ENCODE results near the gene VSTM2L. TPM values are rescaled to one million over a fixed set of nuclear protein-coding genes. Genes with fewer than 3 reads are reported as not detected.

Gene VSTM2L
- total and polyA plus RNA-seq, 2 donors (not counting 3 experiments of a cell fraction or from before 2014, with no cell fraction given): 0.18 TPM; not detected in 1

DNA sequence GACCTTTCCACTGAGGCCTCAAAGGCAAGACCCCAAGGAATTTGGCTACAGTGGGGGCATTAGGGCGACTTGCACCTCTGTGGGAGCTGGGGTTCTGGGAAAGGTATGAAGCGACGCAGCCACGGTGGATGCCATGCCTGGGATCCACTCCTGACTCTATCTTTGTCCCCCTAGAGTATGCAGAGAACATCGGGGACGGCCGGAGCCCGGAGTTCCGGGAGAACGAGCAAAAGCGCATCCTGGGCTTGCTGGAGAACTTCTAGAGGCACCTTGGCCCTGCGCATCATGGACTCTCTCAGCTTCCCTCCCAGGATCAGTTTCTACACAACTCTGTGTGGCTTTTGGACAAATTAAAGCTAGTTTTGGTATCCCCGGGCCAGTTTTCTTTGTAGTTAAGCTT, 31.2 kb upstream of the VSTM2L start:
- no peaks in the 10 kb centered on the region for H3K9me3 ChIP-seq (replicated peaks; ENCODE audit: control insufficient read depth, insufficient read depth, low read length)
- H3K9me1 ChIP-seq (replicated peaks; ENCODE audit: control insufficient read depth, extremely low read depth, insufficient read depth, low read length): no peaks in the 10 kb centered on the region
- POLR2A ChIA-PET: no interaction called here
- no peak overlapping the region for H3K4me2 ChIP-seq (ENCODE audit: insufficient read depth, low read length)
- H2AFZ ChIP-seq (ENCODE audit: low read depth, low read length): no peak overlapping the region
- BruUV-seq (replicated peaks): no TSS peak
- no peaks in the 10 kb centered on the region for H3K27me3 ChIP-seq (ENCODE audit: control insufficient read depth in 2 of 2, insufficient read depth in 2 of 2, low read length in 2 of 2)
- H3K27ac ChIP-seq (ENCODE audit: insufficient read depth, low read depth, low read length): no peak overlapping the region
- TF ChIP-seq, protein P1, sequence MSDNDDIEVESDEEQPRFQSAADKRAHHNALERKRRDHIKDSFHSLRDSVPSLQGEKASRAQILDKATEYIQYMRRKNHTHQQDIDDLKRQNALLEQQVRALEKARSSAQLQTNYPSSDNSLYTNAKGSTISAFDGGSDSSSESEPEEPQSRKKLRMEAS (IDR thresholded peaks at IDR 0.05; ENCODE audit: insufficient read depth, insufficient read length): no peak
- no peak for TF ChIP-seq POLR2AphosphoS5 (IDR thresholded peaks at IDR 0.05; ENCODE audit: insufficient read depth, low read depth, low read length)
- no peaks in the 10 kb centered on the region for H3K79me2 ChIP-seq (ENCODE audit: control insufficient read depth, insufficient read depth, low read length)
- DNase-seq (ENCODE audit: low read depth, low spot score) (no peak), FAIRE-seq (no peak)
- H3K4me3 ChIP-seq (replicated peaks in 1 of 3; ENCODE audit: insufficient read depth in 1 of 3, low read depth in 1 of 3, low read length in 3 of 3): no peak overlapping the region
- no peaks in the 10 kb centered on the region for H4K20me1 ChIP-seq (replicated peaks; ENCODE audit: control insufficient read depth, extremely low read depth, insufficient read depth, low read length)
- CTCF ChIA-PET: no interaction called here
- peaks cover 0 to 5% of the 10 kb centered on the region in 2 experiments for H3K36me3 ChIP-seq (ENCODE audit: control insufficient read depth in 2 of 2, extremely low read depth in 1 of 2, insufficient read depth in 2 of 2, low read length in 2 of 2)
- intact Hi-C loops (cut with micrococcal nuclease) (no loop called here), dilution Hi-C loops (cut with MboI; ENCODE audit: extremely low pct_ligation_motif_present, low sequenced_read_pairs) (no loop called here)
- H3K9ac ChIP-seq (replicated peaks; ENCODE audit: extremely low read depth, insufficient read depth, low read length): no peak overlapping the region
- no peaks in the 10 kb centered on the region for H3K4me1 ChIP-seq (ENCODE audit: control insufficient read depth, extremely low read depth, insufficient read depth, low read length)

DNA sequence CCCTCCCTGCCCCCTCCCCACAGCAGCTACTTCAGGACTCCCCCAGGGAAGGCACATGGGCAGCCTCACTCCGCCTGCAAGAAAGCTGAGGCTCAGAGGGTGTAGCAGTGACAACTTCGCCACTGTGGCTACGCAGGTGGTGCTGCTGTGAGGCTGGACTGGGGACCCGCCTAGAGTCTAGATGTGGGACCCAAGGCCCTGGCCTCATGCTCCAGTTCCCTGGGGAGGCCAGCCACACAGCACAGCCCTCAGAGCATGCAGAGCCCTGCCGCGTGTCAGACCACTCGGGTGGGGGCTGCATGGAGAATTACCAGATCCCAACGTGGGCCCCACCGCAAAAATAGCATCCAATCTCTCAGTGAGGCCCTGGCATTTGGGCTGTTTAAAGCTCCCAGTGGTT, 30.8 kb upstream of the VSTM2L start:
- FAIRE-seq (no peak), DNase-seq (ENCODE audit: low read depth, low spot score) (no peak)
- no TSS peak for BruUV-seq (replicated peaks)
- H3K4me1 ChIP-seq (ENCODE audit: control insufficient read depth, extremely low read depth, insufficient read depth, low read length): no peaks in the 10 kb centered on the region
- ChIA-PET CTCF (no interaction called here), POLR2A (no interaction called here)
- no peak overlapping the region for H3K4me3 ChIP-seq (replicated peaks in 1 of 3; ENCODE audit: insufficient read depth in 1 of 3, low read depth in 1 of 3, low read length in 3 of 3)
- no peaks in the 10 kb centered on the region for H3K27me3 ChIP-seq (ENCODE audit: control insufficient read depth in 2 of 2, insufficient read depth in 2 of 2, low read length in 2 of 2)
- no peak overlapping the region for H2AFZ ChIP-seq (ENCODE audit: low read depth, low read length)
- H3K4me2 ChIP-seq (ENCODE audit: insufficient read depth, low read length): no peak overlapping the region
- intact Hi-C loops (cut with micrococcal nuclease): no loop called here
- H3K79me2 ChIP-seq (ENCODE audit: control insufficient read depth, insufficient read depth, low read length): no peaks in the 10 kb centered on the region
- no peaks in the 10 kb centered on the region for H4K20me1 ChIP-seq (replicated peaks; ENCODE audit: control insufficient read depth, extremely low read depth, insufficient read depth, low read length)
- dilution Hi-C loops (cut with MboI; ENCODE audit: extremely low pct_ligation_motif_present, low sequenced_read_pairs): no loop called here
- no peaks in the 10 kb centered on the region for H3K9me1 ChIP-seq (replicated peaks; ENCODE audit: control insufficient read depth, extremely low read depth, insufficient read depth, low read length)
- H3K27ac ChIP-seq (ENCODE audit: insufficient read depth, low read depth, low read length): no peak overlapping the region
- TF ChIP-seq JUN (IDR thresholded peaks at IDR 0.05; ENCODE audit: borderline replicate concordance, insufficient read depth, insufficient read length, low read depth): no peak
- no peak for TF ChIP-seq POLR2A (IDR thresholded peaks at IDR 0.05; ENCODE audit: low read depth, low read length)
- no peak for TF ChIP-seq FOS (IDR thresholded peaks at IDR 0.05; ENCODE audit: borderline replicate concordance, insufficient read depth, low read length)
- no peak for TF ChIP-seq POLR2AphosphoS5 (IDR thresholded peaks at IDR 0.05; ENCODE audit: insufficient read depth, low read depth, low read length)
- TF ChIP-seq EZH2 (IDR thresholded peaks at IDR 0.05; ENCODE audit: borderline replicate concordance, low read depth, low read length, severe bottlenecking): no peak
- TF ChIP-seq MYC (IDR thresholded peaks at IDR 0.05; ENCODE audit: low read depth, low read length): no peak
- TF ChIP-seq GATA2 (IDR thresholded peaks at IDR 0.05; ENCODE audit: insufficient read depth, insufficient read length, low read depth, low read length): no peak
- TF ChIP-seq, protein P1 (IDR thresholded peaks at IDR 0.05; ENCODE audit: insufficient read depth, insufficient read length): no peak
- TF ChIP-seq, protein P2, sequence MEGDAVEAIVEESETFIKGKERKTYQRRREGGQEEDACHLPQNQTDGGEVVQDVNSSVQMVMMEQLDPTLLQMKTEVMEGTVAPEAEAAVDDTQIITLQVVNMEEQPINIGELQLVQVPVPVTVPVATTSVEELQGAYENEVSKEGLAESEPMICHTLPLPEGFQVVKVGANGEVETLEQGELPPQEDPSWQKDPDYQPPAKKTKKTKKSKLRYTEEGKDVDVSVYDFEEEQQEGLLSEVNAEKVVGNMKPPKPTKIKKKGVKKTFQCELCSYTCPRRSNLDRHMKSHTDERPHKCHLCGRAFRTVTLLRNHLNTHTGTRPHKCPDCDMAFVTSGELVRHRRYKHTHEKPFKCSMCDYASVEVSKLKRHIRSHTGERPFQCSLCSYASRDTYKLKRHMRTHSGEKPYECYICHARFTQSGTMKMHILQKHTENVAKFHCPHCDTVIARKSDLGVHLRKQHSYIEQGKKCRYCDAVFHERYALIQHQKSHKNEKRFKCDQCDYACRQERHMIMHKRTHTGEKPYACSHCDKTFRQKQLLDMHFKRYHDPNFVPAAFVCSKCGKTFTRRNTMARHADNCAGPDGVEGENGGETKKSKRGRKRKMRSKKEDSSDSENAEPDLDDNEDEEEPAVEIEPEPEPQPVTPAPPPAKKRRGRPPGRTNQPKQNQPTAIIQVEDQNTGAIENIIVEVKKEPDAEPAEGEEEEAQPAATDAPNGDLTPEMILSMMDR (IDR thresholded peaks at IDR 0.05; ENCODE audit: extremely low read depth in 1 of 2, insufficient read depth in 1 of 2, low read depth in 1 of 2, low read length in 2 of 2): no peak
- H3K9ac ChIP-seq (replicated peaks; ENCODE audit: extremely low read depth, insufficient read depth, low read length): no peak overlapping the region
- H3K36me3 ChIP-seq (ENCODE audit: control insufficient read depth in 2 of 2, extremely low read depth in 1 of 2, insufficient read depth in 2 of 2, low read length in 2 of 2): peaks cover 0 to 5% of the 10 kb centered on the region in 2 experiments
- H3K9me3 ChIP-seq (replicated peaks; ENCODE audit: control insufficient read depth, insufficient read depth, low read length): no peaks in the 10 kb centered on the region
